ENCODE results near the gene NQO2.

The NQO2 gene

DNA sequence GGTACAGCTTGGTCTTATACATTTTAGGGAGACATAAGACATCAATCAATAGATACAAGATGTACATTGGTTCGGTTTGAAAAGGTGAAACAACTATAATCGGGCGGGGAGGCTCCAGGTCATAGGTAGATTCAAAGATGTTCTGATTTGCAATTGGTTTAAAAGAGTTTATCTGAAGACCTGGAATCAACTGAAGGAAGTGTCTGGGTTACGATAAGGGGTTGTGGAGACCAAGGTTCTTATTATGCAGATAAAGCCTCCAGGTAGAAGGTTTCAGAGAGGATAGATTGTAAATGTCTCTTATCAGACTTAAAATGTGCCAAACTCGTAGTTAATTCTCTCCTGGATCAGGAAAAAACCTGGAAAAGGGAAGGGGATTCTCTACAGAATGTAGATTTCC is 22.4 kb upstream of the NQO2 start:
- Histone ChIP-seq H3K36me3 (ENCODE audit: control insufficient read depth in 5 of 5, insufficient read depth in 5 of 5, low read length in 5 of 5) (no peaks in the 10 kb centered on the region), H3K27me3 (ENCODE audit: control insufficient read depth in 5 of 5, insufficient read depth in 4 of 5, low read length in 5 of 5) (peaks cover 0 to 3% (median 0%) of the 10 kb centered on the region in 5 donors), H3K27ac (ENCODE audit: low read depth, low read length) (no peak overlapping the region), H3K4me1 (ENCODE audit: control insufficient read depth in 5 of 5, insufficient read depth in 5 of 5, low read length in 5 of 5) (peaks cover 4 to 29% (median 18%) of the 10 kb centered on the region in 5 donors), H3K9ac (ENCODE audit: low read length in 5 of 5) (no peak overlapping the region), H3K4me3 (ENCODE audit: low read depth in 1 of 5, low read length in 5 of 5) (no peak overlapping the region), H3K9me3 (ENCODE audit: control insufficient read depth in 5 of 5, low read length in 5 of 5) (no peaks in the 10 kb centered on the region)

DNA sequence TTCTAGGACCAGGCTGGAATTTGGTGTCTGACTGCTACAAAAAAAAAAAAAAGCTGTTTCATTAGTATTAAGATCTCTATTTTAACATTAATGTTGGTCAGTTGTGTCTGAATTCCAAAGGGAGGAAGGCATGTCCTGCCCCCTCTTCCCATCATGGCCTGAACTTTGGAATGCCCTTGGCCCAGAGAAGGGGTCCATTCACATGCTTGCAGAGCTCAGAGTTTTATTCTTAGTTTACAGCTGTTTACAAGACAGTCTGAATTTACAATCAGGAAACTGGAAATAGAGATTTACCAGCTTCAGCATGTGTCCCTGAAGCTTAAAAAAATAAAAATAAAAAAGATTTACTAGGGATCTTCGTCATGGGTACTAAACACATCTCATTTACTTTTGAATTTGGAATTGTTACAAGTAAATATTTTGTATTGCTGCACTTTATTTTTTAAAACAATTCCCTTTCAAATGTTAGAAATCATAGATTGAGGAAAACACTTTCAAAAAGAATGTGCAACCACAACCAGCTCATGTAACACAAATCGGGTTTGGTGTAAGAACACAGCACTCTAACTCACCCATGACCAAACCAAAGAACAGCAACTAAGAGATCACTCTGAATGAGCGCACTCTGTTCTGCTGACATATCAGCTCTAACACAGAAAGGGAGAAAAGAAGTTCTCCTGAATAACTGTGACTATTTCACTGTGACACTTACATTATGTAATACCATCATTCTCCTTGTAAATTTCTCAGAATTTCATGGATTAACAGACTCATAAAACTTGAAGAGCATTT is 21.7 kb upstream of the NQO2 start:
- H3K4me1 ChIP-seq (ENCODE audit: control insufficient read depth in 5 of 5, insufficient read depth in 5 of 5, low read length in 5 of 5) = peaks cover 4 to 35% (median 22%) of the 10 kb centered on the region in 5 donors

DNA sequence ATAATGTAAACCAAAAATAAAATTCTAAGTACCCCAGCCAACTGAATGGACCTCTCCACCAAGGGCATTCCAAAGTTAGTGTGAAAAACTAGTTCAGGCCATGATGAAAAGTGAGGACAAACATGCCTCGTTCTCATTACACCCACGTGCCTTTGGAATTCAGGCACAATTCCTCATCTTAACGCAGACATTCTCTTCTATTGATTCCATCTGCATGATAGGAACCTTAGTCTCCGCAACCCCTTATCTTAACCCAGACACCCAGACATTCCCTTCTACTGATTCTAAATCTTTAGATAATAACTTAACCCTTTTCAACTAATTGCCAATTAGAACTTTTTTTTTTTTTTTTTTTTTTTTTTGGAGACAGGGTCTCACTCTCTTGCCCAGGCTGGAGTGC is 20.8 kb upstream of the NQO2 start:
- Histone ChIP-seq H3K36me3 (ENCODE audit: control insufficient read depth in 5 of 5, insufficient read depth in 5 of 5, low read length in 5 of 5) (no peaks in the 10 kb centered on the region), H3K4me1 (ENCODE audit: control insufficient read depth in 5 of 5, insufficient read depth in 5 of 5, low read length in 5 of 5) (peaks cover 4 to 35% (median 22%) of the 10 kb centered on the region in 5 donors), H3K9ac (ENCODE audit: low read length in 5 of 5) (no peak overlapping the region)

More for the DNA sequence above, 21.7 kb upstream of the NQO2 start:
- Histone ChIP-seq H3K27ac (ENCODE audit: low read depth, low read length) (no peak overlapping the region), H3K4me3 (ENCODE audit: low read depth in 1 of 5, low read length in 5 of 5) (no peak overlapping the region), H3K27me3 (ENCODE audit: control insufficient read depth in 5 of 5, insufficient read depth in 4 of 5, low read length in 5 of 5) (peaks cover 0 to 3% (median 0%) of the 10 kb centered on the region in 5 donors), H3K36me3 (ENCODE audit: control insufficient read depth in 5 of 5, insufficient read depth in 5 of 5, low read length in 5 of 5) (no peaks in the 10 kb centered on the region), H3K9me3 (ENCODE audit: control insufficient read depth in 5 of 5, low read length in 5 of 5) (no peaks in the 10 kb centered on the region), H3K9ac (ENCODE audit: low read length in 5 of 5) (no peak overlapping the region)

DNA sequence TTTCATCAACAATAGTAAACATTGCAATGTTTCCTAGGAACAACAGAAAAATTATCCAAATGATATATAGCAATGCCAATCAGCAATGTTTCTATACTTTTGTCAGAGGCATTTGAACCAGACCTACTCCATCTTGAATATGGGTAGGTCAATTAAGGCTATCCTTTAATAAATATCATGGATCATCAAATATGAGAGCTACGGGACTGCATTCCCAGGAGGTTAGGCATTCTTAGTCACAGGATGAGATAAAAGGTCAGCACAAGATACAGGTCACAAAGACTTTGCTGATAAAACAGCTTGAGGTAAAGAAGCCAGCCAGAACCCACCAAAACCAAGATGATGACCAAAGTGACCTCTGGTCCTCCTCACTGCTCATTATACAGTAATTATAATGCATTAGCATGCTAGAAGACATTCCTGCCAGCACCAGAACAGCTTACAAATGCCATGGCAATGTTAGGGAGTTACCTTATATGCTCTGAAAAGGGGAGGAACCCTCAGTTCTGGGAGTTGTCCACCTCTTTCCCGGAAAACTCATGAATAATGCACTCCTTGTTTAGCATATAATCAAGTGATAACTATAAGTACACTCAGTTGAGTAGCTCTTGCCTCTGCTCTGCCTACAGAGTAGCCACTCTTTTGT is 19.8 kb upstream of the NQO2 start:
- Histone ChIP-seq H3K4me3 (ENCODE audit: low read depth in 1 of 5, low read length in 5 of 5) (no peak overlapping the region), H3K9me3 (ENCODE audit: control insufficient read depth in 5 of 5, low read length in 5 of 5) (no peaks in the 10 kb centered on the region), H3K9ac (ENCODE audit: low read length in 5 of 5) (no peak overlapping the region), H3K36me3 (ENCODE audit: control insufficient read depth in 5 of 5, insufficient read depth in 5 of 5, low read length in 5 of 5) (no peaks in the 10 kb centered on the region), H3K27ac (ENCODE audit: low read depth, low read length) (no peak overlapping the region), H3K4me1 (ENCODE audit: control insufficient read depth in 5 of 5, insufficient read depth in 5 of 5, low read length in 5 of 5) (peaks cover 4 to 35% (median 22%) of the 10 kb centered on the region in 5 donors), H3K27me3 (ENCODE audit: control insufficient read depth in 5 of 5, insufficient read depth in 4 of 5, low read length in 5 of 5) (peaks cover 0 to 3% (median 0%) of the 10 kb centered on the region in 5 donors)

More for the DNA sequence above, 20.8 kb upstream of the NQO2 start:
- H3K4me3 ChIP-seq (ENCODE audit: low read depth in 1 of 5, low read length in 5 of 5) = no peak overlapping the region
- H3K27ac ChIP-seq (ENCODE audit: low read depth, low read length) = no peak overlapping the region
- H3K27me3 ChIP-seq (ENCODE audit: control insufficient read depth in 5 of 5, insufficient read depth in 4 of 5, low read length in 5 of 5) = peaks cover 0 to 3% (median 0%) of the 10 kb centered on the region in 5 donors
- H3K9me3 ChIP-seq (ENCODE audit: control insufficient read depth in 5 of 5, low read length in 5 of 5) = no peaks in the 10 kb centered on the region

DNA sequence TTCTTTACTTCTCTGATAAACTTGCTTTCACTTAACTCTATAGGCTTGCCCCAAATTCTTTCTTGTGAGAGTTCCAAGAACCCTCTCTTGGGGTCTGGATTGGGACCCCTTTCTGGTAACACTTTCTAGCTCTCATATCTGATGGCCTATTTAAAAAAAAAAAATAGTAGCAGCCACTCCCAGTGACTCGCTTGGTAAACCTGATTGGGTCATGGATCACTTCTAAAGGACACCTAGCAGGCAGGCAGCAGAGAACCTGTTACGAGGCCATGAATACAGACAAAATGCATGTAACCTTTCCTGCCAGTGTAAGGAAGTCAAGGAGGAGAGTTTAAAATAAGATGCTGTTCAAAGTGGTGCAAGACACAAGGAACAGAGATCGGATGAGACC is 19.2 kb upstream of the NQO2 start:
- Histone ChIP-seq H3K9ac (ENCODE audit: low read length in 5 of 5) (no peak overlapping the region), H3K4me1 (ENCODE audit: control insufficient read depth in 5 of 5, insufficient read depth in 5 of 5, low read length in 5 of 5) (peaks cover 4 to 35% (median 22%) of the 10 kb centered on the region in 5 donors), H3K27me3 (ENCODE audit: control insufficient read depth in 5 of 5, insufficient read depth in 4 of 5, low read length in 5 of 5) (peaks cover 0 to 3% (median 0%) of the 10 kb centered on the region in 5 donors), H3K9me3 (ENCODE audit: control insufficient read depth in 5 of 5, low read length in 5 of 5) (no peaks in the 10 kb centered on the region), H3K4me3 (ENCODE audit: low read depth in 1 of 5, low read length in 5 of 5) (no peak overlapping the region), H3K27ac (ENCODE audit: low read depth, low read length) (no peak overlapping the region), H3K36me3 (ENCODE audit: control insufficient read depth in 5 of 5, insufficient read depth in 5 of 5, low read length in 5 of 5) (no peaks in the 10 kb centered on the region)

DNA sequence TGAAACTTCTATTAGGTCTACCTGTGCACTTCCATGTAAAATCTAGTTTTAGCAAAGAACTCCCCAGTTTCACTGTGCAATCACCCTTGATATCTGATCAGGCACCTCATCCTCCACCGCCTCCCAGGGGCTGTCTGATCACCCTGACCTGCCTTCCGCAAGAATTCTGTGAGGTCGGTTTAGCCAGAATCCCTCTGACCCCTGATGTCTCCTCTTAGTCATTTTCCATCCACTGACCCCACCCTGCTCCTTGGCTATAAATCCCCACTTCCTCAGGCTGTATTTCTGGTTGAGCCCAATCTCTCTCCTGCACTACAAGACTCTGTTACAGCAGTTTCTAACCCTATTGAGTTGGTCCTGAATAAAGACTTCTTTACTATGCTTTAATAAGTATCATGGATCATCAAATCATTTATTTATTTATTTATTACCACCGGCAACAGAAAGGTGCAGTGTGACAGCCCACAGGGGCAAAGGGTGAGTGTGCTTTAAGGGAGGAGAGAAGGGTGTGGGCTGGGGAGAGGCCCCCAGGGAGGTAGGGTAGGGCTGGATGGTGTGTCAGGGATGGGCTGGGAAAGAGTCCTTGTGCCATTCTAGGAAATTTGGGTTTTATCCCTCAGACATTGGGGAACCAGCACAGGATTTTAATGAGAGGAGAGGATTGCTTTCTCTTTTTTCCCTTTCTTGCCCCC is 17.1 kb upstream of the NQO2 start:
- Histone ChIP-seq H3K27me3 (ENCODE audit: control insufficient read depth in 5 of 5, insufficient read depth in 4 of 5, low read length in 5 of 5) (peaks cover 0 to 3% (median 0%) of the 10 kb centered on the region in 5 donors), H3K27ac (ENCODE audit: low read depth, low read length) (peak overlapping the region; percentile 68), H3K9me3 (ENCODE audit: control insufficient read depth in 5 of 5, low read length in 5 of 5) (no peaks in the 10 kb centered on the region), H3K4me1 (ENCODE audit: control insufficient read depth in 5 of 5, insufficient read depth in 5 of 5, low read length in 5 of 5) (peaks cover 4 to 41% (median 32%) of the 10 kb centered on the region in 5 donors), H3K4me3 (ENCODE audit: low read depth in 1 of 5, low read length in 5 of 5) (no peak overlapping the region), H3K36me3 (ENCODE audit: control insufficient read depth in 5 of 5, insufficient read depth in 5 of 5, low read length in 5 of 5) (no peaks in the 10 kb centered on the region), H3K9ac (ENCODE audit: low read length in 5 of 5) (no peak overlapping the region)

DNA sequence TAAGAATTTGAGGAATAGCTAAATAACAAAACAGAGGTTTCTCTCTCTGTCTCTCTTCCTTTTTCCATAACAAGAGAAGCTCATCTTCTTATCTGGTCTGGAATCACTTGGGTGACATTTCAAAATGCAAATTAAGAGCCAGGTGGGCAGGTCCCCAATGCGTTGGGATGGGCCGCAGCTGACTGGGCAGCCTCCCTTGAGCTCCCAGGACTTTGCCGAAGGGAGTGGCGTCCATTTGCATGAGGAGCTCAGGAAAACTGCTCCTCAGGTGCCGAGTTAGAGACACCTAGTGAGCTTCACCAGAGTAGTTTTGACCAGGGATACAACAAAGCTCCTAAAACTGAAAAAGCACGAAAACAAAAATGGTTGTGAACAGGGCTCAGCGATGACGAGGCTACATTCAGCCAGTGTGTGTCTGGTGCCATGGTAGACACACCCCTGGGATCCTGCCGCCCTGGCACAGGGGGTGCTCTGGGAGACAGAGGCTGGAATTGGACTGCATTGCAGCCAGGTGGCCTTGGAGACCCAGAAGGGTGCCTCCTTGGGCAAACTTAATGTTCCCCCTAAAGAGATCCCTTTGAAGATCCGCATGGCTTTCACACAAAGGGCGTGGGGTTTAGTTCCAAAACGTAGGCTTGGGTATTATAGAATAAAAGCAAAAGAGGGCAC is 14.8 kb upstream of the NQO2 start:
- no peaks in the 10 kb centered on the region for H3K36me3 ChIP-seq (ENCODE audit: control insufficient read depth in 5 of 5, insufficient read depth in 5 of 5, low read length in 5 of 5)
- no peaks in the 10 kb centered on the region for H3K9me3 ChIP-seq (ENCODE audit: control insufficient read depth in 5 of 5, low read length in 5 of 5)
- H3K27me3 ChIP-seq (ENCODE audit: control insufficient read depth in 5 of 5, insufficient read depth in 4 of 5, low read length in 5 of 5) = peaks cover 0 to 3% (median 0%) of the 10 kb centered on the region in 5 donors
- no peak overlapping the region for H3K4me3 ChIP-seq (ENCODE audit: low read depth in 1 of 5, low read length in 5 of 5)
- H3K27ac ChIP-seq (ENCODE audit: low read depth, low read length) = no peak overlapping the region
- H3K9ac ChIP-seq (ENCODE audit: low read length in 5 of 5) = no peak overlapping the region
- H3K4me1 ChIP-seq (ENCODE audit: control insufficient read depth in 5 of 5, insufficient read depth in 5 of 5, low read length in 5 of 5) = peaks cover 13 to 50% (median 43%) of the 10 kb centered on the region in 5 donors

DNA sequence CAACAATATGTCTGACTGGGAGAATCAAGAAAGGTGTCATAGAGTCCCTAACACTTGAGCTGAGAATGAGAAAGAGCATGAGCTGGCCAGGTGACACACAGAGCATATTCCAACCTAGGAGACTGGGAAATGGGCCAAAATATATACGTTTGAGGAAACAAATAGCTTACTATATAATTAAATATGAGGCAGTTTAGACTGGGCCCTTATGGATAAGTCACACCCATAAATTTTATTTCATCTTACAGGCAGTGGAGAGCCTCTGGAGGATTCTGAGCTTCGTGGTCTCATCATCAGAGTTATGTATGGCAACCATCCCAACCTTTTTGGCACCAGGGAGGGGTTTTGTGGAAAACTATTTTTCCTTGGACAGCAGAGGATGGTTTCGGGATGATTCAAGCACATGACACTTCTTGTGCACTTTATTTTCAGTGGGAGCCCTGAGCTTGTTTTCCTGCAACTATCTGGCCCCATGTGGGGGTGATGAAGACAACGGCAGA is 12.9 kb upstream of the NQO2 start:
- Histone ChIP-seq H3K4me3 (ENCODE audit: low read depth in 1 of 5, low read length in 5 of 5) (no peak overlapping the region), H3K36me3 (ENCODE audit: control insufficient read depth in 5 of 5, insufficient read depth in 5 of 5, low read length in 5 of 5) (no peaks in the 10 kb centered on the region), H3K9me3 (ENCODE audit: control insufficient read depth in 5 of 5, low read length in 5 of 5) (no peaks in the 10 kb centered on the region), H3K9ac (ENCODE audit: low read length in 5 of 5) (no peak overlapping the region), H3K27me3 (ENCODE audit: control insufficient read depth in 5 of 5, insufficient read depth in 4 of 5, low read length in 5 of 5) (no peaks in the 10 kb centered on the region), H3K27ac (ENCODE audit: low read depth, low read length) (peak overlapping the region; percentile 98), H3K4me1 (ENCODE audit: control insufficient read depth in 5 of 5, insufficient read depth in 5 of 5, low read length in 5 of 5) (peaks cover 11 to 49% (median 41%) of the 10 kb centered on the region in 5 donors)

DNA sequence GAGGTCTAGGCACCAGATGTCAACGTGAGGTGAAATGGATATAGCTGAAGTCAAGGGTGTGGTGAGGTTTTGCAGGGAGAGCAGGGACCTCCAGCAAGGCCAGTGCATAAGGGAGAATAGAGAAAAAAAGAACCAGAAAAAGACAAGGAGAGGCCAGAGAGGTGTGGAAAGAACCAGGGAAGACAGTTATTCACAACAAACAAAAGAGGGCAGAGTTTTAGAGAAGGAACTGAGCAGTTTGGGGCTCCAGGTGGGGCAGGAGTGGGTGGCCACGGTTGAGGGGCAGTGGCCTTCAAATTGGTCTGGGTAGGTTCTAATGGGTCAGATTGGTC is 11.6 kb upstream of the NQO2 start:
- no peaks in the 10 kb centered on the region for H3K27me3 ChIP-seq (ENCODE audit: control insufficient read depth in 5 of 5, insufficient read depth in 4 of 5, low read length in 5 of 5)
- peak overlapping the region in 4 of 5 donors; percentile 31 to 96 (median 82) for H3K9ac ChIP-seq (ENCODE audit: low read length in 5 of 5)
- H3K36me3 ChIP-seq (ENCODE audit: control insufficient read depth in 5 of 5, insufficient read depth in 5 of 5, low read length in 5 of 5) = no peaks in the 10 kb centered on the region
- H3K9me3 ChIP-seq (ENCODE audit: control insufficient read depth in 5 of 5, low read length in 5 of 5) = no peaks in the 10 kb centered on the region
- peak overlapping the region; percentile 98 for H3K27ac ChIP-seq (ENCODE audit: low read depth, low read length)
- peaks cover 11 to 39% (median 29%) of the 10 kb centered on the region in 5 donors for H3K4me1 ChIP-seq (ENCODE audit: control insufficient read depth in 5 of 5, insufficient read depth in 5 of 5, low read length in 5 of 5)
- H3K4me3 ChIP-seq (ENCODE audit: low read depth in 1 of 5, low read length in 5 of 5) = peak overlapping the region; percentile 81 to 96 (median 83)
